Activated gamma-delta T cell (primary cell): ENCODE results near the gene RNF135.
"Not testable (repeated sequence)": the region's sequence is repeated elsewhere in the genome, so short reads cannot be mapped to it uniquely, and the experiment has no call there.

Experiments
- DNase-seq: peaks from one replicate; lab custom pipeline; 2025; lab: John Stamatoyannopoulos, UW

The RNF135 gene

GRCh38 chr17:30954046-30954830 lies 16.6 kb upstream of the RNF135 start:
- no peak for DNase-seq

DNA sequence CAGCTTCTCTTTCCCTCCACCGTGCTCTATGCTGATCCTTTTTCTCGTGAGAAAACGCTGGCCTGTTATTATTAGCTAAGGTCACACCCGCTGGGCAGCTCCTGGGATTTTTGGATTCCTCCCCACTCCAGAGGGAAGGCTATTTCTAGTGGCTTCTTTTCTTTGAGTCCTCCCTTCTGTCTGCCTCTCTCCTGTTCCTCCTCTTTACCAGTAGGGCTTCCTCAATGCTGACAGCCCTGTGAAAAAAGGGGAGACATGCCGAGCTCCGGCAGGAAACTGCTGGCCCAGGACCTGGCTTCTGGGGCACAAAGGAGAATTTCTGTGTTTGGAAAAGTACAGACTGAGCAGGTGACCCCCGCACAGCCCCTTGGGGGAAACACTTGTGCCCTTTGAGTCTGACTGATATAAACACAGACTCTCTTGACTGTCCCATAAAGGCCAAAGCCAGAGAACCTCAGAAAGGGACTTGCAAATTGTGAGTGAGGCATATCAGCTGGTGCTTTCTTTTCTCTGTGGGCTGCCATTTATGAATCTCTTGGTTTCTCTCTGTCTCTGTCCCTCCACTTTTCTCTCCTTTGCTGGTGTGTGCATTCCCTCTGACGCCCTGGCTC lies 14.0 kb upstream of the RNF135 start:
- DNase-seq: no peak

GRCh38 chr17:30957741-30958140 lies 13.1 kb upstream of the RNF135 start:
- no peak for DNase-seq

DNA sequence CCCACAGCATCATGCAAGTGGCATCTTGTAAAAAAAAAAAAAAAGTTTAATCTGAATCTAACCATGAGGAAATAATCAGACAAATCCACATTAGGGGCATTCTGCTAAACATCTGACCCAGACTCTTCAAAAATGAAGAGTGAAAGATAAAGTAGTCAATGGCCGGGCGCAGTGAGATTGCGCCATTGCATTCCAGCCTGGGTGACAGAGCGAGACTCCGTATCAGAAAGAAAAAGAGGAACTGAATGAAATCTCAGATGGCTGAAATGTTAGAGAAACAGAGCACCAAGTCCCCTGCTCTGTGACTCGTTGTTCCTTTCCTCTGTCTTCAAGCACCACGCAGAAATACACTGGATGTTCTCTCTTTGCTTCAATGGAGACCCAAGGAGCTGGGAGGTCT lies 12.7 kb upstream of the RNF135 start:
- DNase-seq: no peak

DNA sequence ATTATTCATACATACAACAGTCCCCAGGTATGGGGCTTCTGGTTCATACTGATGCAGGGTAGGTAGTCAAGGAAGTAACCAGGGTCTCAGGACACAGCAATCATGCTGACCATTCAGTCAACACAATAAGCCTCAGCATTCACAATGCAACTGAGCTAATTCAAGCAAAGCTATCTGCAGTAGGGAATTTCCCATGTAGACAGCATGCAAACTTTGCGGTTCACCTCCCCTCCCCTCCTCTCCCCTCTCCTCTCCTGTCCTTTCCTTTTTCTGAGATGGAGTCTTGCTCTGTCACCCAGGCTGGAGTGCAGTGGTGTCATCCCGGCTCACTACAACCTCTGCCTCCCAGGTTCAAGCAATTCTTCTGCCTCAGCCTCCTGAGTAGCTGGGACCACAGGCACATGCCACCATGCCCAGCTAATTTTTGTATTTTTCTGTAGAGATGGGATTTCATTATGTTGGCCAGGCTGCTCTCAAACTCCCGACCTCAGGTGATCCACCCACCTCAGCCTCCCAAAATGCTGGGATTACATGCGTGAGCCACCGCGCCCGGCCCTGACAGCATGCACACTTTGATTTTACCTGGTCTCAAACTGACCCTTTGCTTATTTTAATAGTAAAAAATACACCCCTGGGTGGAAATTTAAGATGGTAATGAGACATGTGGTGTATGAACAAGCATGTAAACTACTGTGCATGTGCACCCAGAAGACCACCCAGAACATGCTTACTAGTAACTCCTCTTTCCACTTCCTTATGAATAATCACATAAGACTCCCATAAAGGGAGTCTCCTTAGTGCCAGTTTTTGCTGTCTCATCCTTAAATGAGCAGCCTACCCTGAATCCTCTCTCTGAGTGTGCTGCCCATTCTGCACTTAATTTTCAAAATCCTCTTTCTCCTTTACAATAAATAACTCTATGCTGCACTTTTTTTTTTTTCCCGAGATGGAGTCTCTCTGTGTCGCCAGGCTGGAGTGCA lies 9.3 kb upstream of the RNF135 start:
- no peak for DNase-seq

DNA sequence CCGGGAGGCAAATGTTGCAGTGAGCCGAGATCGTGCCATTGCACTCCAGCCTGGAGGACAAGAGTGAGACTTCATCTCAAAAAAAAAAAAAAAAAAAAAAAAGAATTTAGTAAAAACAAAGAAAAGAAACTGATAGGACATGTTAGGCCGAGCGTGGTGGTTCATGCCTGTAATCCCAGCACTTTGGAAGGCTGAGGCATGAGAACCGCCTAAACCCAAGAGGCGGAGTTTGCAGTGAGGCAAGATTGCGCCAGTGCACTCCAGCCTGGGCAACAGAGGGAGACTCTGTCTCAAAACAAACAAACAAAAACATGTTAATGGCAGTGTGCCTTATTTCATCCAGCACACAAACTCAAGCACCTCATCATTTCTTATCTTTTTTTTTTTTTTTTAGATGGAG lies 6.5 kb upstream of the RNF135 start:
- not testable (repeated sequence) for DNase-seq

- DNase-seq: no peak
Measured at GRCh38 chr17:30964876-30965275, 6.0 kb upstream of the RNF135 start.

- DNase-seq: no peak
Measured at GRCh38 chr17:30965686-30966085, 5.2 kb upstream of the RNF135 start.

- not testable (repeated sequence) for DNase-seq
Measured at GRCh38 chr17:30967911-30968310, 2.9 kb upstream of the RNF135 start.

GRCh38 chr17:30969989-30970830 lies 629 bp upstream of the RNF135 start:
- DNase-seq: no peak

DNA sequence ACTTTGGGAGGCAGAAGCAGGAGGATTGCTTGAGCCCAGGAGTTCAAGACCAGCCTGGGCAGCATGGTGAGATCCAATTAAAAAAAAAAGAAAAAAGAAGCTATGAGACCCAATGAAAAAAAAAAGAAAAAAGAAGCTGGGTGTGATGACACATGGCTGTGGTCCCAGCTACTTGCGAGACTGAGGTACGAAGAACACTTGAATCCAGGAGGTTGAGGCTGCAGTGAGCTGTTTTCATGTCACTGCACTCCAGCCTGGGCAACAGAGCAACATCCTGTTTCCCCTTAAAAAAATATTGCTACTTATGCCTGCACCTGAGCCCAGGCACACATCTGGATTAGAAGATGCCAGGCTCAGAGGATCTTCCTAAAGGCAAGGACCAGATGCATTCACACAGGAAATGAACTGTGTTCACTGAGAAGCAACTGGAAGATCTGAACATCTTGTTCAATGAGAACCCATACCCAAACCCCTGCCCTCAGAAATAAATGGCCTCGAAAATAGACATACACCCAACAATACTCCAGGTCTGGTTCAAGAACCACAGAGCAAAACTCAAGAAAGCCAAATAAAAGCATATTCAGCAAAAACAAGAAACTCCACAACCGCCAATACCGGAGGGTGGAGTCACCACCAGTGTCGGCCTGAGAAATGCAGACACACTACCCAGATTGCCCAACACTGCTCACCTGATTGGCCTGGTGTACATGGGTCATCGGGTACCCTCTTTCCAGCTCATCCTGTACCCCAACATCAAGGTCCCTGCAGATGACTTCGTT lies 4.4 kb downstream of the RNF135 start:
- DNase-seq: no peak

GRCh38 chr17:30979919-30980318 lies 9.1 kb downstream of the RNF135 start:
- not testable (repeated sequence) for DNase-seq

DNA sequence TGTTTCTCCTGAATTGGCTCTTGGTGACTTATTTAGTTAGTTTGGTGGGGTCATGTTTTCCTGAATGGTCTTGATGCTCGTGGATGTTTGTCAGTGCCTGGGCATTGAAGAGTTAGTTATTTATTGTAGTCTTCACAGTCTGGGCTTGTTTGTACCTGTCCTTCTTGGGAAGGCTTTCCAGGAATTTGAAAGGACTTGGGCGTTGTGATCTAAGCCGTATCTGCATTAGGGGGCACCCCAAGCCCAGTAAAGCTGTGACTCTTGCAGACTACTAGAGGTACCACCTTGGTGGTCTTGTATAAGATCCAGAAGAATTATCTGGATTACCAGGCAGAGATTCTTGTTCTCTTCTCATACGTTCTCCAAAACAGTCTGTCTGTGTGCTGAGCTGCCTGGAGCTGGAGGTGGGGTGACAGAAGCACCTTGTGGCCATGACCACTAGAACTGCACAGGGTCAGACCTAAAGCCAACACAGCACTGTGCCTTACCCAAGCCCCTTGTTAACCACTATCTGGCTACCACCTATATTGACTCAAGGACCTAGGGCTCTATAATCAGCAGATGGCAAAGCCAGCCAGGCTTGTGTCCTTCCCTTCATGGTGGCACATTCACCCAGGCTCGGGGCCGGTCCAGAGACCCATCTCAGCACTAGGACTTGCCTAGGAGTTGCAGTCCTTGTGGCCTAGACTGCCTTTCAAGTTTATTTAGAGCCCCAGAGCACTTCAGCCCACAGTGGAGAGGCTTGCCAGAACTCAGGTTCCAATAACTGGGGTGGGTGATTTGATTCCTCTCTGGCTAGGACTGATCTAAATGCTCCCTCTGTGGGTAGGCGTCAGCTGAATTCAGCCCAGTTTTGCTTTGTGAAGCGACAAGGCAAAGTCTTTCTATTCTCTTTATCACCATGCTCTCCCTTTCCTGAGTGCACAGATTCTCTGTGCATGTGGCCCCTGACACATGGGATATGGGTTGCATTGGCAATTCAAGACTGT lies 11.0 kb downstream of the RNF135 start:
- DNase-seq: no peak

GRCh38 chr17:30982855-30983254 lies 12.0 kb downstream of the RNF135 start:
- no peak for DNase-seq

DNA sequence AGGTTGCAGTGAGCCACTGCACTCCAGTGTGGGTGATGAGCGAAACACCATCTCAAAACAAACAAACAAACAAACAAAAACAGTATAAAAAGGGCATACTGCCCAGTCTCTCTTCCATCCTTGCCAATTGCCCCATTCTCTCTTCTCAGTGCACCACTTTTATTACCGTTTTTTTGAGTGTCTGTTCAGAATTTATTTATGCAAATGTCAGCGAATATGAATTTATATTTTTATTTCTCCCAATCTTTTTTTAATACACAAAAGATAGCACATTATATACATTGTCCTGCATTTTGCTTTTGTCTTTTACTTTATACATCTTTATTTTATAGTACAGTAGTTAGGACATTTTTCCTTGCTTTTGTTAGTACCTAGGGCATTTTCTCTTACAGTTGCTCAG lies 19.6 kb downstream of the RNF135 start:
- DNase-seq: no peak

- DNase-seq: no peak
Measured at GRCh38 chr17:30992551-30992950, 21.7 kb downstream of the RNF135 start.

- no peak for DNase-seq
Measured at GRCh38 chr17:30995347-30995746, 24.5 kb downstream of the RNF135 start.

- DNase-seq: no peak
Measured at GRCh38 chr17:30996486-30996885, 25.6 kb downstream of the RNF135 start.

DNA sequence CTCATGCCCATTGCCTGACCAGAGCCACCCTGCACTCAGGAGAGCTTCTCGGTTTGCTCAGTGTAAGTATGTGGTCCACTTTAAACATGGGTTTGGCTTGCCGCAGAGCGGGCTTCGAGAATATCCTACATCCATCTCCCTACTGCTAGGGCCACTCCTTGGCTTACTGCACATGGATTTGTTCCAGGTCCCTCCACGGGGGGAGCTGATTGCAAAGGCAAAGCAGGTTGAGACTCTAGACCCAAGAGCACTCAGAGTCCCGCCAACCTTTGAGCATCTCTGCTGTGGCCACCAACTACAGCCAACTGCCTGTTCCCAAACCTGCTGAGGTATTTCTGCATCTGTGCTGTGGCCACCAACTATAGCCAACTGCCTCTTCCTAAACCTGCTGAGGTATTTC lies 26.4 kb downstream of the RNF135 start:
- DNase-seq: no peak

- no peak for DNase-seq
Measured at GRCh38 chr17:30997842-30998241, 27.0 kb downstream of the RNF135 start.
